ENCODE results near the gene TAS2R40. TPM values are rescaled to one million over a fixed set of nuclear protein-coding genes. Genes with fewer than 3 reads are reported as not detected.

Gene TAS2R40
- total RNA-seq, 2 donors from 2014 or later: not detected

GRCh38 chr7:143236408-143236990, 14.7 kb downstream of the TAS2R40 start:
- H3K4me1 ChIP-seq: no peaks in the 10 kb centered on the region
- no peak overlapping the region for H3K4me3 ChIP-seq
- intact Hi-C loops (cut with DNase I): no loop called here
- TF ChIP-seq POLR2A (IDR thresholded peaks at IDR 0.05) (no peak), CTCF (IDR thresholded peaks at IDR 0.05) (no peak)
- H3K9me3 ChIP-seq: no peaks in the 10 kb centered on the region
- H3K27me3 ChIP-seq: no peaks in the 10 kb centered on the region
- H3K27ac ChIP-seq: no peak overlapping the region
- no peak for ATAC-seq
- 55 to 77% methylated on average over 3 of the region's 3 CpGs for WGBS, 2 donors
- no peak for DNase-seq
- no peaks in the 10 kb centered on the region for H3K36me3 ChIP-seq (replicated peaks in 1 of 2; ENCODE audit: insufficient read depth in 1 of 2, low read depth in 2 of 2)

- ATAC-seq: no peak
- no peak for TF ChIP-seq POLR2A (IDR thresholded peaks at IDR 0.05)
- TF ChIP-seq CTCF (IDR thresholded peaks at IDR 0.05): no peak
- Histone ChIP-seq H3K36me3 (replicated peaks in 1 of 2; ENCODE audit: insufficient read depth in 1 of 2, low read depth in 2 of 2) (no peaks in the 10 kb centered on the region), H3K4me1 (no peaks in the 10 kb centered on the region), H3K4me3 (no peak overlapping the region), H3K9me3 (no peaks in the 10 kb centered on the region), H3K27ac (no peak overlapping the region), H3K27me3 (no peaks in the 10 kb centered on the region)
- no peak for DNase-seq
- intact Hi-C loops (cut with DNase I): no loop called here
Measured at GRCh38 chr7:143237366-143237765, 15.5 kb downstream of the TAS2R40 start.

- no peaks in the 10 kb centered on the region for H3K4me1 ChIP-seq
- H3K4me3 ChIP-seq: no peak overlapping the region
- DNase-seq (no peak), ATAC-seq (no peak)
- no peaks in the 10 kb centered on the region for H3K9me3 ChIP-seq
- no peaks in the 10 kb centered on the region for H3K36me3 ChIP-seq (replicated peaks in 1 of 2; ENCODE audit: insufficient read depth in 1 of 2, low read depth in 2 of 2)
- H3K27ac ChIP-seq: no peak overlapping the region
- intact Hi-C loops (cut with DNase I): no loop called here
- 62 to 80% methylated on average over 1 of the region's 1 CpG for WGBS, 2 donors
- TF ChIP-seq CTCF (IDR thresholded peaks at IDR 0.05) (no peak), POLR2A (IDR thresholded peaks at IDR 0.05) (no peak)
- no peaks in the 10 kb centered on the region for H3K27me3 ChIP-seq
Measured at GRCh38 chr7:143238289-143238980, 16.6 kb downstream of the TAS2R40 start.

- Histone ChIP-seq H3K4me1 (no peaks in the 10 kb centered on the region), H3K4me3 (no peak overlapping the region), H3K27me3 (no peaks in the 10 kb centered on the region), H3K36me3 (replicated peaks in 1 of 2; ENCODE audit: insufficient read depth in 1 of 2, low read depth in 2 of 2) (no peaks in the 10 kb centered on the region), H3K9me3 (no peaks in the 10 kb centered on the region), H3K27ac (peak overlapping the region in 1 of 4 donors; percentile 63)
- DNase-seq (no peak), ATAC-seq (no peak)
- intact Hi-C loops (cut with DNase I): loop anchor here (5.0 kb wide), 2 partner anchors 62 to 177 kb away; no protein-coding TSS in a partner anchor
- TF ChIP-seq POLR2A (IDR thresholded peaks at IDR 0.05) (no peak), CTCF (IDR thresholded peaks at IDR 0.05) (no peak)
Measured at GRCh38 chr7:143239813-143240212, 18.0 kb downstream of the TAS2R40 start.

Data from body of pancreas (tissue), 4 donors.